Measurements from ENCODE around the gene CCNG2. TPM values are rescaled to one million over a fixed set of nuclear protein-coding genes. Genes with fewer than 3 reads are reported as not detected.

CCNG2 gene
- total RNA-seq, 4 donors from 2014 or later = 21.0 to 36.7 (median 27.9) TPM

DNA sequence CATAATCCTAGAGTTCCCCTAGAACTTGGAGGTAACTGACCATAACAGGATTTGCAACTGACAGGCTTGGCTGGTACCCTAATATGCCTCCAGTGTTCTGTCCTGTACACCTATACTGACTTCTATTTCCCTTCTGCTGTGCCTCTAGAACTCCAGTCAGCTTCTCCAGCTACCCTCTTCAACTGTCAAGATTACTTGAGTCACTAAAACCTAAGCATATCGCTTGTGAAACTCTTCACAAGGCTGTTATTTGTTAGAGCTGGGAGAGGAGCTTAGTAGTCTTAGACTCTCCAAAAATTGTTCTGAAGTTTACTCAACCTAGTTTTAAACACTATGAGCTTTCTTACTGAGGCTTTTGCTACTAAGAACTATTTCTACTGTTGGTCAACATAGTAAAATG is 52.0 kb downstream of the CCNG2 start:
- Histone ChIP-seq H3K27ac (no peak overlapping the region), H3K27me3 (no peaks in the 10 kb centered on the region), H3K4me1 (no peaks in the 10 kb centered on the region), H3K4me3 (no peak overlapping the region), H3K36me3 (no peaks in the 10 kb centered on the region), H3K9me3 (no peaks in the 10 kb centered on the region)
- 90 to 100% methylated on average over 1 of the region's 1 CpG for WGBS, 2 donors
- no peak for DNase-seq (ENCODE audit: low spot score in 2 of 2)
- TF ChIP-seq, protein P1, sequence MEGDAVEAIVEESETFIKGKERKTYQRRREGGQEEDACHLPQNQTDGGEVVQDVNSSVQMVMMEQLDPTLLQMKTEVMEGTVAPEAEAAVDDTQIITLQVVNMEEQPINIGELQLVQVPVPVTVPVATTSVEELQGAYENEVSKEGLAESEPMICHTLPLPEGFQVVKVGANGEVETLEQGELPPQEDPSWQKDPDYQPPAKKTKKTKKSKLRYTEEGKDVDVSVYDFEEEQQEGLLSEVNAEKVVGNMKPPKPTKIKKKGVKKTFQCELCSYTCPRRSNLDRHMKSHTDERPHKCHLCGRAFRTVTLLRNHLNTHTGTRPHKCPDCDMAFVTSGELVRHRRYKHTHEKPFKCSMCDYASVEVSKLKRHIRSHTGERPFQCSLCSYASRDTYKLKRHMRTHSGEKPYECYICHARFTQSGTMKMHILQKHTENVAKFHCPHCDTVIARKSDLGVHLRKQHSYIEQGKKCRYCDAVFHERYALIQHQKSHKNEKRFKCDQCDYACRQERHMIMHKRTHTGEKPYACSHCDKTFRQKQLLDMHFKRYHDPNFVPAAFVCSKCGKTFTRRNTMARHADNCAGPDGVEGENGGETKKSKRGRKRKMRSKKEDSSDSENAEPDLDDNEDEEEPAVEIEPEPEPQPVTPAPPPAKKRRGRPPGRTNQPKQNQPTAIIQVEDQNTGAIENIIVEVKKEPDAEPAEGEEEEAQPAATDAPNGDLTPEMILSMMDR (IDR thresholded peaks at IDR 0.05) = no peak
- no peak for TF ChIP-seq EP300 (IDR thresholded peaks at IDR 0.05)
- TF ChIP-seq POLR2A (IDR thresholded peaks at IDR 0.05) = no peak

DNA sequence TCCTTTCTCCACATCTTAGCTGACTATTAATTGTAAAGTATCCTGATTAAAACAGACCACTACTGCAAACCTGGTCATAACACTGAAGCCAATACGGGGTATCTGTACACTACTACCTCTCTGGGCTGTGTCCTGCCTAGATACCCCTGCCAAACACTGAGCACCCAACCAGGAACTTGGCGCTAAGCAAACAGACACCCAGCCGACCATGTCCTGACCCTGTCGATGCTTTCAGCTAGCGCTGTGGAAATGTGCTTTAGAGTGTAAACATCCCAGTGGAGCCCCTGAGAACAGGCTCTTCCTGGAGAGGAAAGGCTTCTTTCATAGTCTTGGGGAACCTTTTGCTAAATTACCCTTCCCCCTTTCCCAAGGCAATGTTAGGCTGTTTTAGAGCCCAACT is 52.9 kb downstream of the CCNG2 start:
- no peaks in the 10 kb centered on the region for H3K36me3 ChIP-seq
- H3K4me1 ChIP-seq = no peaks in the 10 kb centered on the region
- H3K4me3 ChIP-seq = no peak overlapping the region
- no peaks in the 10 kb centered on the region for H3K9me3 ChIP-seq
- no peak for TF ChIP-seq POLR2A (IDR thresholded peaks at IDR 0.05)
- no peak for TF ChIP-seq EP300 (IDR thresholded peaks at IDR 0.05)
- TF ChIP-seq, protein P1 (IDR thresholded peaks at IDR 0.05) = no peak
- DNase-seq (ENCODE audit: low spot score in 2 of 2) = no peak
- H3K27me3 ChIP-seq = no peaks in the 10 kb centered on the region
- 69 to 81% methylated on average over 5 of the region's 5 CpGs for WGBS, 2 donors
- no peak overlapping the region for H3K27ac ChIP-seq

DNA sequence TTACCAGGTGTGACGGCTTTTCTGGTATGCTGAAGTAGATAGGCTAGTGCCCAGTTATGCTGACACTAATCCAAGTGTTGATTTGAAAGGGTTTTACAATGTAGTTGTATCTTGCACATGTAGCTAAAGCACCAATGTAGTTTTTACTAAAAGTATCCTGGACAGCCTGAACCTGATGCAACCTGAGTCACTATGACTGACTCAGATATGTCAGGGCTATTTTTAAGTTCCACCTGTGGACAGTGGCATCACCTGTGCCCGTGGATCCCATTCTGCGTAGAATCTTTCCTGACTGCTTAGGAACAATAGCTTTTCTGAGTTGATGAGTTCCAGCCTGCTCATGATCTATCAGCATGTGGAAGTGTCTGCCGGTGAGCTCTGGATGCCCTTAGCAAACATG is 58.1 kb downstream of the CCNG2 start:
- Histone ChIP-seq H3K4me3 (no peak overlapping the region), H3K4me1 (no peaks in the 10 kb centered on the region), H3K27me3 (no peaks in the 10 kb centered on the region), H3K9me3 (no peaks in the 10 kb centered on the region), H3K27ac (no peak overlapping the region), H3K36me3 (no peaks in the 10 kb centered on the region)
- TF ChIP-seq EP300 (IDR thresholded peaks at IDR 0.05) = no peak
- TF ChIP-seq POLR2A (IDR thresholded peaks at IDR 0.05) = no peak
- TF ChIP-seq, protein P1 (IDR thresholded peaks at IDR 0.05) = no peak
- 88% methylated on average over 4 of the region's 4 CpGs for WGBS, 2 donors
- no peak for DNase-seq (ENCODE audit: low spot score in 2 of 2)

DNA sequence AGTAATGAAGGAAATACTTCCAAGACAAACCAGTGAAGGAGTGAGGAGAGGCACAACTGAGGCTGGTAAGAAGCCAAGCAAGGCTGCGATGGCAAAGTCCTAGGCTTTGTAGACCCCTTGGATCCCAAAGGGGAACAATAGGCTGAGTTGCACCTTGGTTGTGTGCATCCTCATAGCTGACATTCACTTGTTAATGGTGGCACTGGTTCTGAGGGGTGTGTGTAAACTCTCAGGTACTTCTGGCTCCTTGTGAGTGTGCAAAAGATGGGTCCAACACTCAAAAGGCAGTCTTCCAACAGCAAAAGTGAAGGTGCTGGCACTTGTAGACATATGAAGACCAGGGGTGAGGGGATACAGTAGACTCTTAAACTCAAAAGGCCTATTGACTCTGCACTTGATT is 60.5 kb downstream of the CCNG2 start:
- no peaks in the 10 kb centered on the region for H3K36me3 ChIP-seq
- no peak overlapping the region for H3K27ac ChIP-seq
- WGBS, 2 donors = 89 to 91% methylated on average over 1 of the region's 1 CpG
- H3K27me3 ChIP-seq = no peaks in the 10 kb centered on the region
- no peak overlapping the region for H3K4me3 ChIP-seq
- no peaks in the 10 kb centered on the region for H3K4me1 ChIP-seq
- no peaks in the 10 kb centered on the region for H3K9me3 ChIP-seq
- no peak for DNase-seq (ENCODE audit: low spot score in 2 of 2)
- TF ChIP-seq EP300 (IDR thresholded peaks at IDR 0.05) = no peak
- TF ChIP-seq POLR2A (IDR thresholded peaks at IDR 0.05) = no peak
- TF ChIP-seq, protein P1 (IDR thresholded peaks at IDR 0.05) = no peak

DNA sequence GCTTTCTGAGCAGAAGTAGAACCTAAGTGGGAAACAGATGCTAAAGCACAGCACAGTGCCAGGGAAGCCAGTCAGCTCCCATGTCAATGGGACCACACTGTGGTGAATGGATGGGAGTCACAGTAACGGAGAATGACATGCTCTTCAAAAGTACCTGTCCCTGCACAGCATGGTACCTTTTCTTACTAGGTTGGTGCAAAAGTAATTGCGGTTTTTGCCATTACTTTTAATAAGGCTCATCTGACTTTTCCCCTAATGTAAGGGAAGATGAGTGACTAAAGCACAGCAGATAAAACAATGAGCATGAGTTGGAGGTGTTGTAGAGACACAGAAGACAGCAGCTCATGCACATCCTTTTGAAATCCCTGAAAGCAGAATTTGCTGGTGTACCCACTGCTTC is 62.3 kb downstream of the CCNG2 start:
- H3K9me3 ChIP-seq = no peaks in the 10 kb centered on the region
- WGBS, 2 donors = 96 to 100% methylated on average over 2 of the region's 2 CpGs

More for the DNA sequence above, 62.3 kb downstream of the CCNG2 start:
- H3K27me3 ChIP-seq = no peaks in the 10 kb centered on the region
- no peaks in the 10 kb centered on the region for H3K36me3 ChIP-seq
- no peak for TF ChIP-seq POLR2A (IDR thresholded peaks at IDR 0.05)
- no peak for TF ChIP-seq EP300 (IDR thresholded peaks at IDR 0.05)
- TF ChIP-seq, protein P1 (IDR thresholded peaks at IDR 0.05) = no peak
- DNase-seq (ENCODE audit: low spot score in 2 of 2) = no peak
- H3K4me1 ChIP-seq = no peaks in the 10 kb centered on the region
- no peak overlapping the region for H3K4me3 ChIP-seq
- H3K27ac ChIP-seq = no peak overlapping the region

Small RNA genes lying within 50 kb of the gene (small RNA-seq; reads per million reads assigned to genes)
- not detected for gene RNU6-1187P

Other genes starting within 250 kb of the CCNG2 start
- gene SEPTIN11, start 207.5 kb upstream of the CCNG2 start, total RNA-seq = 100 to 1,000 TPM; 111 to 205 (median 176) TPM
- 100 to 1,000 TPM; 186 to 259 (median 198) TPM for gene CCNI, start 81.2 kb upstream of the CCNG2 start, total RNA-seq

Data from tibial nerve (tissue), 4 donors.